ENCODE results near the gene EIPR1. TPM values are rescaled to one million over a fixed set of nuclear protein-coding genes. Genes with fewer than 3 reads are reported as not detected.
A peak's percentile ranks its signal among the peaks of the same experiment; 100 is the strongest.

Gene EIPR1
- total and polyA plus RNA-seq, 8 donors: 4.3 to 12.5 (median 6.4) TPM

- Histone ChIP-seq H3K9me3 (no peaks in the 10 kb centered on the region), H3K27ac (no peak overlapping the region), H3K27me3 (no peaks in the 10 kb centered on the region), H3K4me1 (peaks cover 0 to 11% (median 0%) of the 10 kb centered on the region in 3 donors), H3K36me3 (no peaks in the 10 kb centered on the region), H3K4me3 (no peak overlapping the region)
- no peak for ATAC-seq
- no peak for DNase-seq
- FAIRE-seq: no peak
- WGBS, 2 donors: 76 to 78% methylated on average over 30 of the region's 30 CpGs
- TF ChIP-seq, protein P1, sequence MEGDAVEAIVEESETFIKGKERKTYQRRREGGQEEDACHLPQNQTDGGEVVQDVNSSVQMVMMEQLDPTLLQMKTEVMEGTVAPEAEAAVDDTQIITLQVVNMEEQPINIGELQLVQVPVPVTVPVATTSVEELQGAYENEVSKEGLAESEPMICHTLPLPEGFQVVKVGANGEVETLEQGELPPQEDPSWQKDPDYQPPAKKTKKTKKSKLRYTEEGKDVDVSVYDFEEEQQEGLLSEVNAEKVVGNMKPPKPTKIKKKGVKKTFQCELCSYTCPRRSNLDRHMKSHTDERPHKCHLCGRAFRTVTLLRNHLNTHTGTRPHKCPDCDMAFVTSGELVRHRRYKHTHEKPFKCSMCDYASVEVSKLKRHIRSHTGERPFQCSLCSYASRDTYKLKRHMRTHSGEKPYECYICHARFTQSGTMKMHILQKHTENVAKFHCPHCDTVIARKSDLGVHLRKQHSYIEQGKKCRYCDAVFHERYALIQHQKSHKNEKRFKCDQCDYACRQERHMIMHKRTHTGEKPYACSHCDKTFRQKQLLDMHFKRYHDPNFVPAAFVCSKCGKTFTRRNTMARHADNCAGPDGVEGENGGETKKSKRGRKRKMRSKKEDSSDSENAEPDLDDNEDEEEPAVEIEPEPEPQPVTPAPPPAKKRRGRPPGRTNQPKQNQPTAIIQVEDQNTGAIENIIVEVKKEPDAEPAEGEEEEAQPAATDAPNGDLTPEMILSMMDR (IDR thresholded peaks at IDR 0.05): no peak
- intact Hi-C loops (cut with DNase I): no loop called here
These were observed 230.6 kb downstream of the EIPR1 start for GRCh38 chr2:3146772-3147650.

- ATAC-seq (no peak), FAIRE-seq (no peak), DNase-seq (no peak)
- TF ChIP-seq, protein P1 (IDR thresholded peaks at IDR 0.05): no peak
- Histone ChIP-seq H3K9me3 (no peaks in the 10 kb centered on the region), H3K4me3 (no peak overlapping the region), H3K27me3 (no peaks in the 10 kb centered on the region), H3K4me1 (peaks cover 0 to 11% (median 0%) of the 10 kb centered on the region in 3 donors), H3K27ac (no peak overlapping the region), H3K36me3 (no peaks in the 10 kb centered on the region)
- 84 to 90% methylated on average over 8 of the region's 8 CpGs for WGBS, 2 donors
- intact Hi-C loops (cut with DNase I): no loop called here
These were observed 231.4 kb downstream of the EIPR1 start for GRCh38 chr2:3146175-3146574.

DNA sequence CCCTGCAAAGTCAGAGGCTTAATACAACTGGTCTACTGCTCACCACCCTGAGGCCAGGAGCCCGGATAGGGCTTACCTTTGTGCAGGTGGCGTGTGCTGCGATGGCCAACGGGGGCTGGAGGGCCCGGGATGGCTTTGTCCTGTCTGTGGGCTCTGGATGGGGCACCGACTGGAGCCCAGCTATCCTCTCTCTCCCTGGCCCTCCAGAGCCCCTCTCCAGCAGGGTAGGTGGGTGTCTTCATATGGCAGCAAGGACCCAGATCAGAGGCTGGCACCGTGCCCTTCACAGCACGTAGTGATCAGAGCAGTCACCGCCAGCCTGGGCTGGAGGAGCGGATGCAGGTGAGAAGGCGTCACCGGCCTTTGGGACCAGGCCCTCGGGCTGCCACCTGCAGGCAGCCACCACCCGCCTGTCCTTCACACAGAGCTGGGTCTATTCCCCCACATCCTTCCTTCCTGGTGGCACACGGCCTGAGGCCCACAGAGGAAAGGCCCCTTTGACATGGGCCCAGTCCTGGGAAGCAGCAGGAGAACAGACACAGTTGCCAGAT lies 232.1 kb downstream of the EIPR1 start:
- Histone ChIP-seq H3K4me1 (peaks cover 0 to 11% (median 0%) of the 10 kb centered on the region in 3 donors), H3K27ac (no peak overlapping the region), H3K27me3 (no peaks in the 10 kb centered on the region), H3K36me3 (no peaks in the 10 kb centered on the region), H3K4me3 (no peak overlapping the region), H3K9me3 (no peaks in the 10 kb centered on the region)
- FAIRE-seq (no peak), DNase-seq (no peak), ATAC-seq (no peak)
- intact Hi-C loops (cut with DNase I): no loop called here
- 90 to 93% methylated on average over 15 of the region's 15 CpGs for whole genome bisulfite sequencing, 2 donors
- TF ChIP-seq, protein P1 (IDR thresholded peaks at IDR 0.05): no peak

DNA sequence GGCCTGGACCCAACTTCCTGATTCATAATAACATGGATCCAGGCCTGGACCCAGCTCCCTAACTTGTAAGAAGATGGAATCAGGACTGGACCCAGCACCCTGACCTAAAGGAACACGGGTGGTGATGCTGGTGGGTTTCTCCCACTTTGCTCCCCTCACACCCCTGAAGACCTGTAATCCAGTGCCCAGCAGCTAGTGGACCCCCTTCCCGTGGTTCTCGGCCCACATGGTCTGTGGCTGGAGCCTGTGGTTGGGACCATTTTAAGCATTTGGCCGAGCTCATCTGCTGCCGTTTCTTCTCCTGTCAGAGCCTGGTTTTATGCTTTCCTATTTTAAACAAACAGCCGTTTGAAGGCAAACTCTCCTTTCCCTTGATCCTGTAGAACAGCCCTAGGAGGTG lies 232.8 kb downstream of the EIPR1 start:
- H3K27ac ChIP-seq: no peak overlapping the region
- H3K36me3 ChIP-seq: no peaks in the 10 kb centered on the region
- FAIRE-seq: no peak
- TF ChIP-seq, protein P1 (IDR thresholded peaks at IDR 0.05): no peak
- H3K27me3 ChIP-seq: no peaks in the 10 kb centered on the region
- peaks cover 0 to 11% (median 0%) of the 10 kb centered on the region in 3 donors for H3K4me1 ChIP-seq
- H3K4me3 ChIP-seq: no peak overlapping the region
- no peaks in the 10 kb centered on the region for H3K9me3 ChIP-seq
- 83 to 88% methylated on average over 6 of the region's 6 CpGs for WGBS, 2 donors
- intact Hi-C loops (cut with DNase I): no loop called here
- ATAC-seq: no peak
- no peak for DNase-seq

DNA sequence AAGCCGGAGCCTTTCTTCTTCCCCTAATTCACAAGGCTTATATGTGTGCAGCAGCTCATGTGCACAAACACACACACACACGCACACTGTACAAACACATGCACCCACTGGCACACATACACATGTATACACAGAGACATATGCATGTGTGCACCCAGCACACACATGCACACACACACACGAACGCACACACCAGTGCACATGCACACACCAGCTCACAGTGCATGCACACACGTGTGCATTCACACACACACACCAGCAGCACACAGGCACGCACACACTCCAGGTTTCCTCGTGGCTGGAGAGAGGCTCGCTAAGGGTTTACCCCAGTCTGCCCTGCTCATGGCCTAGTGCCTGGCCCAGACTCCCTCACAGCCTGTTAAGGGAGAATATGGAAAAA lies 234.0 kb downstream of the EIPR1 start:
- intact Hi-C loops (cut with DNase I): no loop called here
- Histone ChIP-seq H3K27ac (no peak overlapping the region), H3K4me1 (peaks cover 0 to 11% (median 0%) of the 10 kb centered on the region in 3 donors), H3K9me3 (no peaks in the 10 kb centered on the region), H3K4me3 (no peak overlapping the region), H3K36me3 (no peaks in the 10 kb centered on the region), H3K27me3 (no peaks in the 10 kb centered on the region)
- 56 to 66% methylated on average over 8 of the region's 8 CpGs for WGBS, 2 donors
- TF ChIP-seq, protein P1 (IDR thresholded peaks at IDR 0.05): no peak
- peak in 3 of 4 donors; percentile 10 to 30 (median 24) for ATAC-seq
- FAIRE-seq: no peak
- no peak for DNase-seq

Data from pancreas (tissue), 10 donors.